NCI-H1417 treated with DMSO at 0.1 percent for 48 hours (cell line): ENCODE data around the gene NBAS.
A peak's percentile ranks its signal among the peaks of the same experiment; 100 is the strongest.

Source experiments
- DNase-seq: peaks from one replicate; lab custom pipeline; 2025; lab: John Stamatoyannopoulos, UW

The NBAS gene

DNA sequence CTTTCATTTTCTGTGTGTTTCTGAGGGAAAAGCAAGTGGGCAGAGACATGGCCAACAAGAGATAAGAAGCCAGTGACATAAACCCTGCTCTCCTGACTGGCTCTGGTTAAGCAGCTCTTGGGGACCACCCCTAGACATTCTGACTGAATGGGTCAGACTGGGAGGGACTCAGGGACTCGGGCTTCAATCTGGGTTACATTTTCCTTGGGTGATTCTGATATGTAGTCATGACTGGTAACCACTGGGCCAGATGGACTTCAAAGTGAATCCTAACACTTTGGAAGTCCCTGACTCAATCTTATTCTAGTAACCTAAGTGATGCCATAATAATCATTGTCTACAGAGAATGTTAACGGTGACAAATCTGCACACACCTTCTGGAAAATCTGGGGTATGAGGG is 397.8 kb downstream of the NBAS start:
- DNase-seq = no peak

DNA sequence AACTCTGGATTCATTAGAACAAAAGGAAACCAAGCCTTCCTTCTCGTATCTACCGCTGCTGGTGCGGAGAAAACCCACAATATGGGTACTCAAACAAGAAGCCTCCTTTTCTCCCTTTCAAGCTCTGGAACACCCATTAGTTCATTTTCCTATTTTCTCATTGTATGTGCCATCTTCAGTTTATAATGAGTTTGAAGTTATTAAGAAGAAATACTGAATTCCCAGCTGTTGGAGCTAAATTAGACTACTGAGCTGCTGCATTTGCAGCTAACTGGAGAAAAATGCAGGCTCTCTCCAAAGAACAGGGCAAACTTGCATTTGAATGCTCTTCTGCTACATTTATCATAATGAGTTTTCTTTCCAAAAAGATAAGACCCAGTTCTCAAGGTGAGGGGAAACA is 398.5 kb downstream of the NBAS start:
- no peak for DNase-seq

DNA sequence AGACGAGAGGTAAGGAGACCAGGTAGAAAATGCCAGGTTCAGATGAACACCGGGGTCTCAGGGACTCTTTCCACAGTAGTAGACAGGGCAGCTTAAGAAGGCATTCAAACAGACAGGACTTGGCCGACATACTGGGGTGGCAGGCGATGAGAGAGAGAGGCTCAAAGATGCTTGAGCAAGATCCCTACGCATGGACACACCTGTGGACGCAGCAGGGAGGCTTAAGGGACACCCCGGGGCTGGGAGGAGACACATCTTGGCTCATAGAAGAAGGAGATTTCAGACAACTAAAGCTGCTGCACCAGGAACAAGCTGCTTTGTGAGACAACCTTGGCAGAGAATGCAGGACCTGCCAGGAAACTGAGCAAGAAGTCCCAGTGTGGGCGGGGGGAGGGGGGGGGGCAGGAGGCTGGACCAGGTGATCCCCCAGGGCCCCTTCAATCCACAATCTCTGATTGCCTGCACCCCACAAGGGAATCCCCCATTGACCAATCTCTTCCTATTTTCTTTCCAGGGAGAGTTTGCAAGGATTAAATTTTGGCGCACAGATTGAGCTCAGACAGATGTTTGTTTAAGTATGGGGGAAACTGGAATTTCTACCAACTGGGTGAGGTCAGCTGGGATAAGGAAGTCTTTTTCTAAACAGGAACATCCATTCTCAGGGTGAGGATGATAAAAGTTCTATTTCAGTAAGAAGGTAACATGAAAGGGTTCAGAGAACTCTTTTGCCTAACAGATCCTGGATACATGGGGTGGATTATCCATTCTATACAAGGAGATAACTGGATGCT is 400.7 kb downstream of the NBAS start:
- DNase-seq = no peak

DNA sequence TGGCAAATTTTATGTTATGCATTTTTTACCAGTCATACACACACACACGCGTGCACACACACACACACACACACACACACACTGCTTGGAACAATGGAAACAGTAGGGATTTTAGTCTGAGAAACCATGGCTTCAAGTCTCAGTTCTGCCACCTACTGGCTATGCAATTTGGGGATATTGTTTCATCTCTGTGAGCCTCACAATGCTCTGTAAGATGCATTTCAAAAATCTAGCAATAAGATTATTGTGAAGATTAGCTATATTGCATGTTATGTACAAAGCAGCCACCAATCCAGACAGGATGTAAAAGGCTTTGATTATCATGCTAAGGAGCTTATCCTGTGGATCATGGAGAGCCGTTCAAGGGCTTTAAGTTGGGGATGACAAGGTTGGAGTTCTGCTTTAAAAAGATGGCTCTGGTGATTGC is 401.4 kb downstream of the NBAS start:
- DNase-seq = no peak

DNA sequence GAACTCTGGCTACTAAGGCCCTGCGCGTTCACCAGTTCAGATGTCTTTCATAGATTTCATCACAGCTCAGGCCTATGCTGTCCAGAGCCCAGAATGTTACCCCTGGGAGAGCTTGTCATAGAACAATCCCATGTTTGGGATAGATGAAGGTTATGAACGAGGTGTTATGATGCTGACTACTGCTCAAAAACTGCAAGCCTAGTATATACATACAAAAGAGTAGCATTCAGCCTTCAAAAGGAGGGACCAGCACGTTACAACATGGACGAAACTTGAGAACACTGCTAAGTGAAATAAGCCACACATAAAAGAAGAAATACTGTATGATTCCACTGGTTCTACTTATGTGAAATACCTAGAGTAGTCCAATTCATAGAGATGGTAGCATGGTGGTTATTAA is 401.9 kb downstream of the NBAS start:
- no peak for DNase-seq

DNA sequence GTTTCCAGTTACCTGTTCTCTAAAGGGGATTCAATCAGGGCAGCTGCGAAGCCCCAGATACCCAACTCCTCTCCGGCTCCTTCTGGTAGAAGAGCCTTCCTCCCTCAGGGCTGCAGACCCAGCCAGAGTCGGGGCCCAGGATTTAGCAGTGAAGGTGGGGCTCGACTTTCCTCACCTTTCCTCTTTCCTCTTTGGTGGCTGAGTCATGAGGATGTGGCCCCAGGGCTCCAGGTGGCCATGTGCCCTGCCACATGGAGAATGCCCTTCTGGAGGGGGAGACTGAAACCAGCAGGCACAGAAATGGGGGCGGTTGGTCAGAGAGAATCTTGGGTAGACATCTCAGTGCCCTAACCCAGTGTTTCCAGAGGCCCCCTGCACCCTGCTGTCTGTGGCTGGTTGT is 402.6 kb downstream of the NBAS start:
- DNase-seq = no peak

DNA sequence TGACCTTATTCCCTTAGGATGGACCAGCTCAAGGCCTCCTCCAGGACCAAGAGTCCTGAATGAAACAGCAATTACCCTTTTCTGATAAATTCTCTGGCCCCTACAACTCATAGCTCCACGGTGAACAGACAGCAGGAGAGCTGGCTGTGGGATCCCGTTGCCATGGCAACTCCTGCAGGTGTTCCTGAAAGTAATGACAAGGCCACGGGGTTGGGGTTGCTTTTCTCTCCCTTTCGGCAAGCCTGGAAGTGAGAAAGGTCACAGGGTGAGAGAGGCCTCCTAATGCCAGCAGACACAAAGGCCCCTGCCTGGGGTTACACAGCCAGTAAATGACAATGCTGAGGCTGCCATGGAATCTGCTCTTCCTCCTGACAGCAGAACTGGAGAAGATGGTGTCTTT is 403.0 kb downstream of the NBAS start:
- peak; percentile 28 for DNase-seq

DNA sequence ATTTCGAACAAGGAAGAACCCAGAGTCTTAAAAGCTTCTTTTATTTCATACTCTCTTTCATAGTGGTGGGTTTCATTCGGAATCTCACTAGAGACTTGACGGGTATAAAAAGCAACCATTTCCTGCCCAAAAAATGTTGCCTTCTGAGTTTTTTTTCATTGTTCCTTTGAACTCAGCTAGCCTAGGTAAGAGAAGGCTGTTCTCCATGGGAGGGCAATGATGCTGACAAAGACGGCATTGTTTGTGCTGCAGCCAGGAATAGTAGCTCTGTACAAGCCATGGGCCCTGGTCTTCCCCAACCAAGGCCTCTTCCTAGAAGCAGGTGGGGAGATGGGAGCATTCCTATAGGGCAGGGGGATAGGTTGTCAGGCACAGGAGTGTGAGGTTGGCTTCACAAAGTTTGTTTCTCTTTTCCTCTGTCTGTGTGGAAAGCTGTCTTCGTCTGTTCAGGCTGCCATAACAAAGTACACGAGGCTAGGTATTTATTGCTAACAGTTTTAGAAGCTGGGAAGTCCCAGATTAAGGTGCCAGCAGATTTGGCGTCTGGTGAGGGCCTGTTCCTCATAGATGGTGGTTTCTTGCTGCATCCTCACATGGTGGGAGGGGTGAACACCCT is 405.1 kb downstream of the NBAS start:
- DNase-seq = no peak

DNA sequence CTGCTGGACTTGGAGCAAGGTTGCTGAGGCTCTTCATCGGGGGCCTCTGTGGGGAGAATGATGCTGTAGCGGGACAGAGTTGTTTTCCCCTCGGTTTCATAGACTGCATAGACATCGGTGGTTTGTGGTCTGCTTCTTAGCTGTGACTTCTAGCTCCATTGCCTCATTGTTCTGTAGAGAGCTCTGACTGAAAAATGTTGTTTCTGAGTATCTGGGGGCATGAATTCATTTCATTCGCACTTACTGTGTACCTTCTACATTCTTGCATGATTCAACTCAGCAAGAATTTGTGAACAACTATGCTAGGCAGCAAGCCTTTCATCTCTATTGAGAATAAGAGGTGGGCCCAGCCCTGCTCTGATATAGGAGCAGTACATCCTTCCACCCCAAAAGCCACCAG is 406.8 kb downstream of the NBAS start:
- no peak for DNase-seq

DNA sequence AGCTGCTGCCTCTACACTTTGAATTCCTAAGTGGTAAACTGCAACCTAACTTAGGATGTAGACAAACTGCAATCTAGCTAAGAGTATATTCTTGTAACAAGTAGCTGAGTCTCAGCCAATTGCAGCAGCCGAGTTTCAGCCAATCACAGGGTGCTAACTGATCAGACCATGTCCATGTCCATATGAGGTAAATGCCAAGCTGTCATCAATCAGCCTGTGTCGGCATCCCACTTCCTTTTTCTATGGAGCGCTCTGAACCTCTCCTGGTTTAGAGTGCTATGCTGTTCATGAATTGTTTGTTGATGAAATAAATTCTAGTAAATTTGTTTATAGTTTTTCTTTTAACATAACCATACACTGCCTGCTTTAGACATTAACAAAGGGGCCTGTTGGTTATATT is 408.8 kb downstream of the NBAS start:
- DNase-seq = no peak

DNA sequence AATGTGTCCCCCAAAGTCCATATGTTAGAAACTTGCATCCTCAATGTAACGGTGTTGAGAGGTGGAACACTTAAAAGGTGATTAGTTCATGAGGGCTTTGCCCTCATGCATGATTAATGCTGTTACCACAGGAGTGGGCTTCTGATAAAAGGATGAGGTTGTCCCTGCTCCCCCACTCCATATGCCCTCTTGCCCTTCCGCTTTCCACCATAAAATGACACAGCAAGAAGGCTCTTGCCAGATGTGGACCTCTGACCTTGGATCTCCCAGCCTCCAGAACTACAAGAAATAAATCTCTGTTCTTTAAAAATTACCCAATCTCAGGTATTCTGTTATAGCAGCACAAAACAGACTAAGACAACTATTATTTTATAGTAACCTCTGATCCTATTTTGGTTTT is 412.1 kb downstream of the NBAS start:
- DNase-seq = no peak

DNA sequence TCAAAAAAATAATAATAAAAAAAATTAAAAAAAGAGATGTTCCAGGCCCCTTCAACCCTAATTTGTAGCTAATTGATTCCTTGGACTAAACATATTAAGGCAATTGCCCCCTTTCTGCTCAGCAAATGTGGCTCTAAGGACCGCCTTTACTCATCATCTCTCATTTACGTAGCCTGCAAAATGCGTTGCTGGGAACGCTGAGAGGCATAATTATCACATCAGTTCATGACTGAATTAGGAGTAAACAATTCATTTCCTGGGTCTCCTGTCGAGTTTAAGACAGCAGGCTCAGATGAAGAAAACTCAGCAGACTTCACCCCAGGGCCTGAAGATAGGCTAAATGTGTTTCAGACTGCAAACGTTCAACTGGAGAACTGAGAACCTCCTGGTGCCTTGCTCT is 413.5 kb downstream of the NBAS start:
- peak; percentile 24 for DNase-seq

DNA sequence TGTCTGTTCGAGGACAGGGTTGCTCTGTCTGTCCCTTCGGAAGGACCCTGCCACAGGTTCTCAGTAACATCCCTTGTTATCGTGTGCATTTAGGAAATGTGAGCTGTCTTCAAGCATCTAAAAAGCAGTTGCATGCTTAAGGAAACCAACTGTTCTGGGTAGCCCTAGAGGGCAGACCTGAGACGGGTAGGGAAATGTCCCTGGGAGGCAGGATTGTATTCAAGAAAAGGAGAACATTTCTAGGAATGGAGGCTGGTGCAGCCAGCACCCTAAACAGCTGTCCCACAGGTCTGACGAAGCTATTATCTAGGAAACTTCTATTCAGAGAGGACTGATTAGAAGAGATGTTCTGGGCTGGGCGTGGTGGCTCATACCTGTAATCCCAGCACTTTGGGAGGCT is 414.2 kb downstream of the NBAS start:
- DNase-seq = no peak

DNA sequence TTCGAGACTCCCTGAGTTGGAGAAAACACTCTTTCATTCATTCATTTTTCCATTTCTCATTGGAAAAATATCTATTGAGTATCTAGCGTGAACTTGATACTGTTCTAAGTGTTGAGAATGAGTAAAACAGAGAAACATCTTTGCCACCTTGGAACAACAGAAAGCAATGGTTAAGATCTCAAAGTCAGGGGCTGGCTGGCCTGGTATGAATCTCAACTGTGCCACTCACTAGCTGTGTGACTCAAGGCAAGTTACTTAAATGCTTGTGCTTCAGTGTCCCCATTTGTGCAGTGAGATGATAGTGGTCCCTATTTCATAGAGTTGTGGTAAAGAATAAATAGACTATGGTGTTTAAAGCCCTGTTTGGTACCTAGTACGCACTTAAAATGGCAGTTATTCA is 415.2 kb downstream of the NBAS start:
- no peak for DNase-seq

DNA sequence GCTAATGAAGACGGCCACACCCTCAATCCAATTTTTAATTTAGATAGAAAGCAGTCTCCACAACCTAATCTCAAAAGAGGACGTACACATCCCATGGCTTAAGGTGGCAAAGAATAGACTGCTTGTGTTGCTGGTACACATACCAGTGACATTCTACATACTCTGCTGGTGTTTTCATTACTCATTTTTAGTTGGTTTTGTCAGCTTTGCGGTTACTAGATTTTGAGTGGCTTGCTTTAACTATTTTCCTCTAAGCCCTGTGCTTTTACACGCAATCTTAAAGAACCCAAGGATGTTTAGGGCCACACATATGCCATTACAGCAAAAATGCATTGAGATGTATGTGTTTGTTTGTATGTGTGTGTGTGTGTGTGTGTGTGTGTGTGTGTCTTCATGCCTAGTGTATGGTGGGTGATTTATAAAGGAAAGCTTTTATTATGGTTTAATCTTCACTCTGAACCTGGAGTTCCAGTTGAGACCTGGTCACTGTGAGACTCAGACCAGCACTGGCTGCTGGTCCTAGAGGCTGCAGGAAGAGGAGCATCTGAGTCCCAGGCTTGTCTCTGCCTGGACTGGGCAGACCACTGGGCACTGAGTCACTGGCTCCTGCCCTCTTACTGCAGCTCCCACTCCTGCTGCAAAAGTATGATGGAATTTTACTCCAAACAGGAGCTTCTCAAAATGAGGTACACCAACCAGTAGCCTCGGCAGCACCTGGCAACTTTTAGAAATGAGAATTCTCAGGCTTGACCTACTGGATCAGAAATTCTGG is 415.9 kb downstream of the NBAS start:
- DNase-seq = no peak

DNA sequence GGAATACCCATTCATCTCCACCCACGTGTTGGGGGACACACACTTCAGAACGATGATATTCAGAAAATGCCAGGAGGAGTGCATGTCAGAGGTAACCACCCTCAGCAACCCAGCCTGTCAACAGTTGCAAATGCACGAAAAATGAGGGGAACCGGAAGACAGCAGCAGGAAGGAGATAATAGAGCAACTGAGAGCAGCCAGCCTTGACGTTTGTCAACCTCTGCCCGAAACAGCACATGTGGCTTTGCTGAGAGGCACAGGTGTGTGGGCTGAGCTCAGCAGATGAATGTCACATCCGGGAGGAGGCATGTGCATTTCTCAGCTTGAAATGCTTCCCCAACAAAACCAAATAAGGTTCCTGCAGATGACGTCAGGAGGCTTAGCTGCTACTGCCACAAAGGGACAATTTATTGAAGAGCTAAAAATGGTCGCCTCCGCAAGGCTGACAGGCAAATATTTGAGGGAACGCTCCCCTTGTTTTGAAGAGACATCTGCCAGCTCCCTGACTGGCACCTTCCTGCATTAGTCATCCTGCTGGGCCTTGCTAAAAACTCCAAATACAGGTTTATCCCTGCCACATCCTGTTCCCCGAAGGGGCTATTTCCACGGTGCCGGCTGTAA is 419.0 kb downstream of the NBAS start:
- DNase-seq = no peak

DNA sequence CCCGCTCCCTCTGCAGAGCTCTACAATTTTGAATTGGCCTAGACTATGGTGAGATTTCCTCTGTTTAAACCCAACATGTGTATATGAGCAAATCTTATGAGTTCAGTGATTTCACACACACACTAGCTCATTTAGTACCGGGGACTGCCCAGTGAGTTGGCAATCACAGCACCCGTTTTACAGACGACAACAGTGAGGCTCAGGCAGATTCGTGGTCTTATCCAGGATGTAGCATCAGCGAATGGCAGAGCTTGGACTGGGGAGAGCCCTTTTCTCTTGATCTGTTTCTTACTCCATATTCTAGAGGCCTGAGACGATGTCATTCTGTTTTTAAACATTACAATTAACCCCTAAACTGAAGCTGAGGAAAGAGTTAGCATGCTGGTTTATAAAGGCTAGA is 419.9 kb downstream of the NBAS start:
- no peak for DNase-seq

DNA sequence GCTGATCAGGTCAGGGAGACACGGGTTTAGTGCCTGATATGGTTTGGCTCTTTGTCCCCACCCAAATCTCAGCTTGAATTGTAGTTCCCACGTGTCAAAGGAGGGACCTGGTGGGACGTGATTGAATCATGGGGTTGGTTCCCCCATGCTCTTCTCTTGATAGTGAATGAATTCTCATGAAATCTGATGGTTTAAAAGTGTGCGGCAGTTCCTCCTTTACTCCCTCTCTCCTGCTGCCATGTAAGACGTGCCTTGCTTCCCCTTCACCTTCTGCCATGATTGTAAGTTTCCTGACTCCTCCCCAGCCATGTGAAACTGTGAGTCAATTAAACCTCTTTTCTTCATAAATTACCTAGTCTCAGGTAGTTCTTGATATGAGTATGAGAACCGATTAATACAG is 424.5 kb downstream of the NBAS start:
- no peak for DNase-seq

DNA sequence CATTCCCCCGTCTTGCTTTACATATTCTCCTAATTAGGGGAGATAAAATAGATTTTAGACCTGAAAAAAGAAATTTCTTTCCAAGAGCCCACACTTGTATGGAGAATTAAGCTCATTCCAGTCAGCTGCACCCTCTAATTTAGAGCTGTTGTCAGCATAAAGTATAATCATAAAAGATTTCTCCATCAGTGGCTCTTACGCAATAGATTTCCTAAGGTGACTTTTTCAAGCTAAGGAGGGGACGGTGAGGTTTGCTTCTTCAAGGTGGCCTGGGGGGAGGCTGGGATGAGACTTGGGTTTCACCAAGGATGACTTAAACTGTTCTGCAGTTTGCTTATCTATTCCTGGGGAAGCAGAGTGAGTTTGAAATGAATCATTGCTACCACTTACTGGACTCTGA is 426.2 kb downstream of the NBAS start:
- no peak for DNase-seq

DNA sequence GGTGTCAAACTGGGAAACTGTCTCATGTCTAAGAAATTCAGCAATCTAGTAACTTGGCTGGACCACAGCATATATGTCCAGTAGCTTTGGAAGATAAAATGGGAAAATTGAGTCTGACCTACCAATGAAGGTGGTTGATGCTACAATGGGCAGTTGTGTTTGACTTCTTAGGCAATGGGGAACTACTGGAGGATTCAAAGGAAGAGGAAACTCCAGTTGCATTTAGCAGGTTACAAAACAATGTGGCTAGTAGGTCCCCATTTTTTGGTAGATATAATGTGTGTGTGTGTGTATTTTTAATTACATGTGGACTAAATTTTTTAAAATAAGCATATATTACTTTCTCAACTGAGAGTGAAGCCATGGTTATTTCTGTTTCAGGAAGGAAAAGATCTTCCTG is 427.7 kb downstream of the NBAS start:
- no peak for DNase-seq

DNA sequence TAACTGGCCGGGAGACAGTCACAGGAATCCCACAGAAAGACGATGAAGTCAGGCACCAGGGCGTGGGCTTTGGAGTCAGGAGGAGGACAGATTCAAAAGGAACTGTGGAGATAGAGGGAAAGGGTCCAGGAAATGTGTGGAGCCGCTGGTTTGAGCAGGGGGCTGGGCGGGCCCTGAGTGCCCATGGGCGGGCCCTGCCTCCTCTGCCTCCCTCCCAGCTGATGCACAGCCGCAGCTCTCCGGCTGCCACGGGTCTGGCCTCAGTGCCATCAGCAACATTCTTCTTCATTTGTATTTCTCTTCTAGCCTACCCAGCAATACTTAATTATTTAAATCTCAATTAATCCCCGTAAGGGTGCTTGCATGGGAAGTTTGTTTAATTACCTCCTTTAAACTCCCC is 432.3 kb downstream of the NBAS start:
- no peak for DNase-seq

DNA sequence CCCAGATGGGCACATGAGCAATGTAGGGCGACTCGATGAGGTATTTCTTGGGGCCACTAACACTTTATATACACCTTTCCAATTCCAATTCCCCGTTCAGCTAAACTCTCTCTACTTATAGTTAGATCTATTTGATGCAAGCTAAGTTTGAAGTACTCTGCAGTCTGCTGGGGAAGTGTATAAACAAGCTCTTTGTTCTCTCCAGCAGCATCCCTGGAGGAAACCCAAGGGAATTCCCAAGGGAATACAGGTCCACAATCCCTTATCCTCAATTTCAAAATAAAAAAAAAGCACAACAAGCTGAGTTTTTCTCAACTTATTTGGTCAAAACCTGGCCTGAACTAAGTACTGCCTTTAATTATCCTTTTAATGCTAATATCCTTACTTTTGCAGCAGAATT is 433.3 kb downstream of the NBAS start:
- DNase-seq = no peak

DNA sequence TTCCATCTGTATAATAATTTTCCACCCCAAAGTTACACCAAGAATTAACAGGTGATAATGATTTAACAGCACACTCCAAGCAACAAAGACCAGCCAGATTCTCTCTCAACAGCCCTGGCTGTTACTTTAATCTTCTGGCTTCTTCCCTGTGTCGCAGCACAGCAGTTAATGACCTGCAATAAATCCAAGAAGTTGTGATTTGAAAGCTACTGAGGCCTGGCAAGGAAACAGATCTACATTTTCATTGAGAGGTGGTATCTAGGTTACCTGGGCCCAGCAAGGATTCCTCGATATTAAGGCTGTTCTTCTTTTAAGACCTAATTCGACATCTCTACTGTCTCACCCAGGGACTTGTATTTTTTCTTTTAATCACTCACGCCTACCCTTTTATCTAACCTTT is 433.8 kb downstream of the NBAS start:
- DNase-seq = no peak
